Measurements from ENCODE around the gene ORMDL3. TPM values are rescaled to one million over a fixed set of nuclear protein-coding genes. Genes with fewer than 3 reads are reported as not detected.
"Not testable (repeated sequence)": the region's sequence is repeated elsewhere in the genome, so short reads cannot be mapped to it uniquely, and the experiment has no call there.

Gene ORMDL3
- total RNA-seq, 1 experiment from 2014 or later: 58.6 TPM

- Histone ChIP-seq H3K4ac (ENCODE audit: low read depth, low read length) (no peak overlapping the region), H4K8ac (replicated peaks; ENCODE audit: insufficient read length, low read depth, low read length) (no peak overlapping the region), H4K5ac (ENCODE audit: insufficient read length, low read depth, low read length) (no peak overlapping the region), H2AK5ac (ENCODE audit: insufficient read length, low read length) (no peak overlapping the region), H2BK12ac (ENCODE audit: insufficient read length, low read depth, low read length) (no peak overlapping the region), H3K18ac (ENCODE audit: insufficient read length, low read depth, low read length) (no peak overlapping the region), H2BK120ac (ENCODE audit: low read depth, low read length, poor library complexity, severe bottlenecking) (no peak overlapping the region), H3K9ac (ENCODE audit: extremely low read depth, insufficient read length, low read length) (no peak overlapping the region), H3K23ac (ENCODE audit: insufficient read length, low read depth, low read length) (no peak overlapping the region), H3K9me3 (ENCODE audit: control insufficient read depth, low read depth, low read length) (no peaks in the 10 kb centered on the region), H4K91ac (ENCODE audit: insufficient read length, low read depth, low read length) (no peak overlapping the region), H3K79me2 (ENCODE audit: insufficient read depth, low read length) (no peaks in the 10 kb centered on the region), H3T11ph (ENCODE audit: low read length) (no peak overlapping the region), H4K20me1 (ENCODE audit: control insufficient read depth, insufficient read depth, insufficient read length) (no peaks in the 10 kb centered on the region), H2BK20ac (ENCODE audit: low read depth, low read length, poor library complexity, severe bottlenecking) (no peak overlapping the region), H3K23me2 (ENCODE audit: insufficient read length, low read depth, low read length, poor library complexity, severe bottlenecking) (no peaks in the 10 kb centered on the region), H2BK15ac (ENCODE audit: low read depth, low read length) (no peak overlapping the region), H3K56ac (ENCODE audit: insufficient read length, low read depth, low read length) (no peak overlapping the region), H3K27ac (ENCODE audit: insufficient read length, low read depth, low read length) (no peak overlapping the region), H3K27me3 (ENCODE audit: insufficient read depth, low read length) (no peaks in the 10 kb centered on the region), H3K79me1 (ENCODE audit: insufficient read depth, low read depth, low read length, poor library complexity, severe bottlenecking) (no peaks in the 10 kb centered on the region), H2BK5ac (ENCODE audit: insufficient read length, low read length) (no peak overlapping the region), H2AFZ (ENCODE audit: low read length) (no peak overlapping the region), H3K4me2 (ENCODE audit: insufficient read depth, insufficient read length, low read length) (no peak overlapping the region), H3K14ac (ENCODE audit: insufficient read depth, low read length) (no peak overlapping the region), H3K4me1 (ENCODE audit: insufficient read depth, low read length) (no peaks in the 10 kb centered on the region)
- H3K4me1 Mint-ChIP-seq: peaks cover 0 to 4% of the 10 kb centered on the region in 2 experiments; a peak in 2 of 4 replicates
- no peak for DNase-seq
- peaks cover 21% of the 10 kb centered on the region for H3K27me3 Mint-ChIP-seq (ENCODE audit: low read depth)
- TF ChIP-seq CTCF (conservative IDR thresholded peaks at IDR 0.05): no peak
- H3K27ac Mint-ChIP-seq: no peak overlapping the region
- no peak overlapping the region for H3K4me3 Mint-ChIP-seq
- H3K9me3 Mint-ChIP-seq: no peaks in the 10 kb centered on the region
- H3K36me3 Mint-ChIP-seq (ENCODE audit: insufficient read depth in 1 of 3, low read depth in 3 of 3): no peaks in the 10 kb centered on the region
Observed at GRCh38 chr17:39887078-39887477, 40.3 kb downstream of the ORMDL3 start.

- H3K9ac ChIP-seq (ENCODE audit: extremely low read depth, insufficient read length, low read length); H3K27me3 ChIP-seq (ENCODE audit: insufficient read depth, low read length); H3K4ac ChIP-seq (ENCODE audit: low read depth, low read length); H2AFZ ChIP-seq (ENCODE audit: low read length); DNase-seq; H3K23ac ChIP-seq (ENCODE audit: insufficient read length, low read depth, low read length); H3K4me1 ChIP-seq (ENCODE audit: insufficient read depth, low read length); H3K23me2 ChIP-seq (ENCODE audit: insufficient read length, low read depth, low read length, poor library complexity, severe bottlenecking); H3K9me3 Mint-ChIP-seq; H3K79me1 ChIP-seq (ENCODE audit: insufficient read depth, low read depth, low read length, poor library complexity, severe bottlenecking); H3T11ph ChIP-seq (ENCODE audit: low read length); H2AK5ac ChIP-seq (ENCODE audit: insufficient read length, low read length); H3K79me2 ChIP-seq (ENCODE audit: insufficient read depth, low read length); H3K14ac ChIP-seq (ENCODE audit: insufficient read depth, low read length); H3K56ac ChIP-seq (ENCODE audit: insufficient read length, low read depth, low read length); H2BK12ac ChIP-seq (ENCODE audit: insufficient read length, low read depth, low read length); H4K5ac ChIP-seq (ENCODE audit: insufficient read length, low read depth, low read length); H3K9me3 ChIP-seq (ENCODE audit: control insufficient read depth, low read depth, low read length); H3K36me3 Mint-ChIP-seq (ENCODE audit: insufficient read depth in 1 of 3, low read depth in 3 of 3); H3K18ac ChIP-seq (ENCODE audit: insufficient read length, low read depth, low read length); H3K27ac ChIP-seq (ENCODE audit: insufficient read length, low read depth, low read length); H2BK20ac ChIP-seq (ENCODE audit: low read depth, low read length, poor library complexity, severe bottlenecking); H4K20me1 ChIP-seq (ENCODE audit: control insufficient read depth, insufficient read depth, insufficient read length); H2BK120ac ChIP-seq (ENCODE audit: low read depth, low read length, poor library complexity, severe bottlenecking); H3K4me1 Mint-ChIP-seq; H2BK15ac ChIP-seq (ENCODE audit: low read depth, low read length); H4K8ac ChIP-seq (replicated peaks; ENCODE audit: insufficient read length, low read depth, low read length); H3K4me2 ChIP-seq (ENCODE audit: insufficient read depth, insufficient read length, low read length); H2BK5ac ChIP-seq (ENCODE audit: insufficient read length, low read length); H4K91ac ChIP-seq (ENCODE audit: insufficient read length, low read depth, low read length); H3K4me3 Mint-ChIP-seq: not testable (repeated sequence)
- H3K27ac Mint-ChIP-seq: peak overlapping the region in 1 of 3 experiments; percentile 8; a peak in 1 of 7 replicates
- H3K27me3 Mint-ChIP-seq (ENCODE audit: low read depth): peaks cover 16% of the 10 kb centered on the region
- WGBS (ENCODE audit: extremely low coverage, insufficient read length, low lambda C conversion rate): no CpG with 5 or more reads among the region's 5 CpGs
Observed at GRCh38 chr17:39886102-39886501, 41.3 kb downstream of the ORMDL3 start.

Data from H9 (cell line).